Kidney (tissue), 14 donors: Measurements from ENCODE around the gene OR6B1. TPM values are rescaled to one million over a fixed set of nuclear protein-coding genes. Genes with fewer than 3 reads are reported as not detected.

Source experiments
- DNase-seq, 5 donors: peaks; one replicate each; pipeline ENCODE4 v3.0.0-alpha.2; 2013 to 2020
- FAIRE-seq: peaks from 2 replicates; lab custom pipeline; 2012; peaks lifted over from hg19 to GRCh38; lab: Jason Lieb, UNC
- H3K27ac ChIP-seq, 2 donors: one replicate each; pipeline ENCODE4 v1.7.0; 2013; ENCODE audit warnings: low read depth in 2 of 2, low read length in 2 of 2, inconsistent platforms in 1 of 2
- H3K27me3 ChIP-seq: one replicate; pipeline ENCODE4 v1.7.1; 2013; ENCODE audit warnings: low read length, inconsistent platforms; ENCODE audit not compliant: control insufficient read depth, insufficient read depth
- H3K36me3 ChIP-seq, 3 donors: one replicate each; pipeline versions ENCODE4 v1.7.0 to v1.7.1; 2013; ENCODE audit warnings: low read length in 3 of 3, control low read depth in 1 of 3, inconsistent platforms in 1 of 3; ENCODE audit not compliant: insufficient read depth in 3 of 3, control insufficient read depth in 2 of 3
- H3K4me1 ChIP-seq, 3 donors: one replicate each; pipeline versions ENCODE4 v1.7.0 to v1.7.1; 2013; ENCODE audit warnings: low read length in 3 of 3, inconsistent platforms in 1 of 3, low read depth in 1 of 3; ENCODE audit not compliant: control insufficient read depth in 2 of 3, insufficient read depth in 2 of 3
- H3K4me3 ChIP-seq, 3 donors: one replicate each; pipeline versions ENCODE4 v1.7.0 to v1.8.1; 2013; ENCODE audit warnings: low read length in 3 of 3, control low read depth in 1 of 3, inconsistent platforms in 1 of 3
- H3K9ac ChIP-seq, 3 donors: one replicate each; pipeline versions ENCODE4 v1.7.0 to v1.7.1; 2013; ENCODE audit warnings: low read length in 3 of 3, control low read depth in 1 of 3, inconsistent platforms in 1 of 3
- H3K9me3 ChIP-seq, 3 donors: one replicate each; pipeline versions ENCODE4 v1.7.0 to v1.7.1; 2013; ENCODE audit warnings: low read length in 3 of 3, control low read depth in 1 of 3, inconsistent platforms in 1 of 3; ENCODE audit not compliant: control insufficient read depth in 2 of 3, insufficient read depth in 1 of 3
- CTCF ChIP-seq: IDR thresholded peaks from 3 replicates; pipeline ENCODE4 v1.5.1; 2012; ENCODE audit warnings: mild to moderate bottlenecking, moderate library complexity, borderline replicate concordance; ENCODE audit not compliant: insufficient read depth; ENCODE audit errors: extremely low read depth
- intact Hi-C: fragments of 100-400 bp; cut with DNase I; formaldehyde crosslinking; loops from one replicate; pipeline ENCODE4 v1.11.1; 2022
- polyA plus RNA-seq: library from polyadenylated mRNA; stranded (reverse); fragments of 350-450 nt; fragmentation: Illumina TruSeq; extraction: RNeasy Lipid Tissue Mini Kit (QIAGEN cat#74804); gene quantifications from one replicate; pipeline ENCODE4 v1.2.3, GENCODE V29; 2014; ENCODE audit warnings: low read depth, low replicate concordance; ENCODE audit not compliant: insufficient read depth
- total RNA-seq: library from RNA; stranded (reverse); fragmentation: NEBNext Ultra II Directional; extraction: Animal tissue kit (Norgen Biotek cat#: 25700); gene quantifications from one replicate; pipeline ENCODE4 v1.2.1, GENCODE V29; 2021
- donor health status: control.
- donor health status: control.
- donor health status: control.
- donor health status: control.
- donor health status: control.
- donor health status: DM: yes; HTN: yes; CAD: no.
- donor health status: Normal renal cell carcinoma (clear cell type).

Gene OR6B1
- total and polyA plus RNA-seq, 2 donors from 2014 or later = not detected

DNA sequence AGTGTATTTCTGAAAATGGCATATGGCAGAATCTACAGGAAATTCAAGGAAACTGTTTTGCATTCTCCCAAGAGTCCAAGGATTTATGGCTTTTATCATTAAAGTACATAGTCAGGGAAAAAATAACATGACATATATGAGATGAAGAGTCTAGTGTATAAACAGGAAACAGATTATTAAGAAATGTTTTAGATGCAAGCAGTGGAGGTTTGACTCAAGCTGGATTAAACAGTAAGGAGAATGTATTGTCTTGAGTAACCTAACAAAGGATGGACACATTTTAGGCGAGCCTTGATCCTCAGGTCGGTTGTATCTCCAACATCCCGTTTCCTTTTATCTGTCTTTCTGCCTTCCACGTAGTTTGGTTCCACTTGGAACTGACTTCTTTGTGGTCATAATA lies 17.9 kb downstream of the OR6B1 start:
- Histone ChIP-seq H3K27me3 (no peaks in the 10 kb centered on the region), H3K9ac (no peak overlapping the region), H3K4me3 (no peak overlapping the region), H3K9me3 (no peaks in the 10 kb centered on the region), H3K4me1 (no peaks in the 10 kb centered on the region), H3K36me3 (no peaks in the 10 kb centered on the region), H3K27ac (no peak overlapping the region)
- DNase-seq (no peak), FAIRE-seq (no peak)
- TF ChIP-seq CTCF = no peak
- intact Hi-C loops = no loop called here

GRCh38 chr7:144019457-144019856 lies 19.3 kb downstream of the OR6B1 start:
- H3K4me3 ChIP-seq = no peak overlapping the region
- no peaks in the 10 kb centered on the region for H3K9me3 ChIP-seq
- TF ChIP-seq CTCF = no peak
- H3K4me1 ChIP-seq = no peaks in the 10 kb centered on the region
- DNase-seq = no peak
- no peak overlapping the region for H3K9ac ChIP-seq
- no peak for FAIRE-seq
- intact Hi-C loops = no loop called here
- no peak overlapping the region for H3K27ac ChIP-seq
- H3K27me3 ChIP-seq = no peaks in the 10 kb centered on the region
- no peaks in the 10 kb centered on the region for H3K36me3 ChIP-seq

GRCh38 chr7:144020340-144020739 lies 20.2 kb downstream of the OR6B1 start:
- H3K27ac ChIP-seq = no peak overlapping the region
- intact Hi-C loops = no loop called here
- no peak overlapping the region for H3K9ac ChIP-seq
- no peak for TF ChIP-seq CTCF
- no peak overlapping the region for H3K4me3 ChIP-seq
- H3K27me3 ChIP-seq = no peaks in the 10 kb centered on the region
- FAIRE-seq (no peak), DNase-seq (no peak)
- H3K9me3 ChIP-seq = no peaks in the 10 kb centered on the region
- H3K4me1 ChIP-seq = no peaks in the 10 kb centered on the region
- H3K36me3 ChIP-seq = no peaks in the 10 kb centered on the region

DNA sequence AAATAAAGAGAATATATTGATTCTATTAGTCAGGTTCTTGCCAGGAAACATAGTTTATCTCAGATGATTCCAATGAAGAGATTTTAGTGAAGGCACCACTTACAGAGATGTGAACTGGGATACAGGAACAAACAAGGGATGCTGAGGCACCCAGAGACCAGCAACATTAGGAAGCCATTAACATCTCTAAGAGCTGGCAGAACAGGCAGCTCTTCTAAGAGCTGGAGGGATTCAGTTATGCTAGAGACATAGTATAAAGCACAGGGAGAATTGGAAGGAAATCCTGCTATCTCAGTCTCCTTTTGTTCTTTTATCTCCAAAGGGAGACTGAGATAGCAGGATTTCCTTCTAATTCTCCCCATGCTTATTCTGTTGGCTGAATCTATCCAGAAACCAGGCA lies 22.0 kb downstream of the OR6B1 start:
- Histone ChIP-seq H3K4me3 (no peak overlapping the region), H3K27ac (no peak overlapping the region), H3K27me3 (no peaks in the 10 kb centered on the region), H3K4me1 (no peaks in the 10 kb centered on the region), H3K9me3 (no peaks in the 10 kb centered on the region), H3K36me3 (no peaks in the 10 kb centered on the region), H3K9ac (no peak overlapping the region)
- no peak for TF ChIP-seq CTCF
- DNase-seq (no peak), FAIRE-seq (no peak)
- intact Hi-C loops = no loop called here
